Adrenal gland (tissue), 12 donors: ENCODE data around the gene STIM1. TPM values are rescaled to one million over a fixed set of nuclear protein-coding genes. Genes with fewer than 3 reads are reported as not detected.

ENCODE experiments used
- DNase-seq, 7 donors: peaks; one replicate each; pipeline ENCODE4 v3.0.0-alpha.2; 2019 to 2020
- H3K27ac ChIP-seq, 5 donors: fragments of 200-600 bp; sonication (generic) in 4 of 5; 1 replicate in 3 of 5; 2 replicates in 2 of 5; pipeline versions ENCODE4 v1.5.1 to v1.8.0; 2016 to 2020; ENCODE audit warnings: mild to moderate bottlenecking in 1 of 5
- H3K27me3 ChIP-seq: fragments of 200-600 bp; 2 replicates; pipeline ENCODE4 v1.8.0; 2021
- H3K36me3 ChIP-seq, 2 donors: fragments of 200-600 bp; replicated peaks in 1 of 2; 1 replicate in 1 of 2; 2 replicates in 1 of 2; pipeline versions ENCODE4 v1.5.1 to v1.8.0; 2018 to 2022
- H3K4me1 ChIP-seq, 2 donors: fragments of 200-600 bp; replicated peaks in 1 of 2; 1 replicate in 1 of 2; 2 replicates in 1 of 2; pipeline versions ENCODE4 v1.5.1 to v1.8.0; 2018 to 2021
- H3K4me3 ChIP-seq, 4 donors: fragments of 200-600 bp; sonication (generic) in 3 of 4; one replicate each; pipeline ENCODE4 v1.5.1; 2016 to 2018
- H3K9me3 ChIP-seq, 3 donors: fragments of 200-600 bp; sonication (generic) in 1 of 3; replicated peaks in 1 of 3; 1 replicate in 2 of 3; 2 replicates in 1 of 3; pipeline versions ENCODE4 v1.5.1 to v1.8.0; 2016 to 2021
- CTCF ChIP-seq, 6 experiments: fragments of 450-650 bp in 4 of 6; fragments of 200-600 bp in 2 of 6; sonication (generic) in 1 of 6; IDR thresholded peaks; 1 replicate in 5 of 6; 2 replicates in 1 of 6; pipeline versions ENCODE4 v1.5.1 to v1.8.0; 2016 to 2021; ENCODE audit warnings: antibody characterized with exemption in 6 of 6, mild to moderate bottlenecking in 2 of 6, moderate library complexity in 1 of 6
- POLR2A ChIP-seq, 2 donors: fragments of 450-650 bp; IDR thresholded peaks; one replicate each; pipeline ENCODE4 v1.6.1; 2017; ENCODE audit warnings: antibody characterized with exemption in 2 of 2, mild to moderate bottlenecking in 2 of 2, moderate library complexity in 1 of 2
- WGBS, 4 donors: extraction: QIAGEN DNeasy Blood & Tissue Kit in 2 of 4; methylation state at CpG; one replicate each; pipeline versions ENCODE4 v1.1.5 to v1.1.7; 2013 to 2017; 5-methylcytosine and 5-hydroxymethylcytosine counted together
- intact Hi-C, 2 donors: fragments of 100-400 bp; cut with DNase I; formaldehyde crosslinking; loops; one replicate each; pipeline versions ENCODE4 v1.14.1 to v1.15.0; 2022 to 2023
- polyA plus RNA-seq, 3 donors: library from polyadenylated mRNA; stranded (reverse); fragments of 200-250 nt in 2 of 3; fragments of 350-450 nt in 1 of 3; fragmentation: Illumina TruSeq in 1 of 3; extraction: RNeasy Lipid Tissue Mini Kit (QIAGEN cat#74804) in 1 of 3; gene quantifications; one replicate each; pipeline ENCODE4 v1.2.3, GENCODE V29; 2013 to 2014
- total RNA-seq, 9 donors: library from RNA; depleted of rRNA in 4 of 9; stranded (reverse); fragments of >200 nt in 4 of 9; fragments of 120-200 nt in 1 of 9; fragmentation: NEBNext Ultra II Directional in 1 of 9; extraction: Animal tissue kit (Norgen Biotek cat#: 25700) in 1 of 9; gene quantifications; one replicate each; pipeline versions ENCODE4 v1.1.0 to v1.2.4, GENCODE V29; 2013 to 2023
- donor health status: healthy with polysubstance abuse.
- donor health status: Bipolar disorder and iron deficiency.
- donor health status: DM: yes; HTN: yes; CAD: no.
- donor health status: DM: no; HTN: no; CAD: no.
- donor health status: DM: no; HTN: no; CAD: no.
- donor health status: DM: yes; HTN: yes; CAD: no.

Gene STIM1
- total and polyA plus RNA-seq, 12 donors: 7.8 to 44.1 (median 32.5) TPM

- no peak overlapping the region for H3K4me3 ChIP-seq
- H3K9me3 ChIP-seq: no peaks in the 10 kb centered on the region
- DNase-seq: no peak
- H3K4me1 ChIP-seq: no peaks in the 10 kb centered on the region
- TF ChIP-seq CTCF (IDR thresholded peaks at IDR 0.05) (no peak), POLR2A (IDR thresholded peaks at IDR 0.05) (no peak)
- no peak overlapping the region for H3K27ac ChIP-seq
- WGBS, 4 donors: 63 to 95% (median 84%) methylated on average over 2 of the region's 2 CpGs
- intact Hi-C loops: no loop called here
- H3K27me3 ChIP-seq: no peaks in the 10 kb centered on the region
- H3K36me3 ChIP-seq: no peaks in the 10 kb centered on the region
Observed at GRCh38 chr11:4032097-4032496, 176.6 kb downstream of the STIM1 start.

- H3K36me3 ChIP-seq: no peaks in the 10 kb centered on the region
- H3K4me3 ChIP-seq: no peak overlapping the region
- WGBS, 4 donors: 89 to 92% (median 91%) methylated on average over 4 of the region's 4 CpGs
- H3K27me3 ChIP-seq: no peaks in the 10 kb centered on the region
- no peaks in the 10 kb centered on the region for H3K9me3 ChIP-seq
- DNase-seq: no peak
- intact Hi-C loops: no loop called here
- TF ChIP-seq POLR2A (IDR thresholded peaks at IDR 0.05) (no peak), CTCF (IDR thresholded peaks at IDR 0.05) (no peak)
- H3K27ac ChIP-seq: no peak overlapping the region
- H3K4me1 ChIP-seq: peaks cover 0 to 9% of the 10 kb centered on the region in 2 donors
Observed at GRCh38 chr11:4035985-4036384, 180.5 kb downstream of the STIM1 start.

- Histone ChIP-seq H3K4me1 (peaks cover 0 to 9% of the 10 kb centered on the region in 2 donors), H3K27ac (no peak overlapping the region), H3K27me3 (no peaks in the 10 kb centered on the region), H3K36me3 (no peaks in the 10 kb centered on the region), H3K4me3 (no peak overlapping the region), H3K9me3 (no peaks in the 10 kb centered on the region)
- TF ChIP-seq POLR2A (IDR thresholded peaks at IDR 0.05): no peak
- TF ChIP-seq CTCF (IDR thresholded peaks at IDR 0.05): no peak
- intact Hi-C loops: no loop called here
- peak in 3 of 7 donors; percentile 29 to 35 (median 35) for DNase-seq
- WGBS, 4 donors: 91 to 98% (median 95%) methylated on average over 3 of the region's 3 CpGs
Observed at GRCh38 chr11:4039011-4039410, 183.5 kb downstream of the STIM1 start.

GRCh38 chr11:4040461-4040860, 185.0 kb downstream of the STIM1 start:
- H3K4me1 ChIP-seq: peaks cover 0 to 22% of the 10 kb centered on the region in 2 donors
- intact Hi-C loops: no loop called here
- WGBS, 4 donors: 52 to 64% (median 62%) methylated on average over 1 of the region's 1 CpG
- no peak for TF ChIP-seq POLR2A (IDR thresholded peaks at IDR 0.05)
- TF ChIP-seq CTCF (IDR thresholded peaks at IDR 0.05): no peak
- peak in 4 of 7 donors; percentile 21 to 37 (median 30) for DNase-seq
- H3K27ac ChIP-seq: no peak overlapping the region
- no peak overlapping the region for H3K4me3 ChIP-seq
- H3K27me3 ChIP-seq: no peaks in the 10 kb centered on the region
- no peaks in the 10 kb centered on the region for H3K9me3 ChIP-seq
- H3K36me3 ChIP-seq: no peaks in the 10 kb centered on the region
